Thyroid gland (tissue), 4 donors: ENCODE results near the gene RNF121.

Experiments
- CTCF ChIP-seq, 6 experiments: fragments of 200-600 bp in 3 of 6; fragments of 450-650 bp in 3 of 6; sonication (generic) in 3 of 6; IDR thresholded peaks; one replicate each; pipeline ENCODE4 v1.5.1; 2016 to 2019; ENCODE audit warnings: antibody characterized with exemption in 6 of 6, mild to moderate bottlenecking in 2 of 6, inconsistent platforms in 1 of 6, moderate library complexity in 1 of 6
- POLR2A ChIP-seq, 2 donors: fragments of 450-650 bp; IDR thresholded peaks; one replicate each; pipeline ENCODE4 v1.6.1; 2017; ENCODE audit warnings: antibody characterized with exemption in 2 of 2, mild to moderate bottlenecking in 2 of 2, moderate library complexity in 1 of 2

- TF ChIP-seq POLR2A (IDR thresholded peaks at IDR 0.05) (no peak), CTCF (IDR thresholded peaks at IDR 0.05) (no peak)
Measured at GRCh38 chr11:72001834-72002591, 73.2 kb downstream of the RNF121 start.
